GM21576 (cell line): ENCODE data around the gene FAM219A.
"Not testable (repeated sequence)": the region's sequence is repeated elsewhere in the genome, so short reads cannot be mapped to it uniquely, and the experiment has no call there.

Experiments
- ATAC-seq: cut with Tn5 transposase; IDR thresholded peaks from one replicate; pipeline ENCODE4 v1.9.1; 2021; ENCODE audit warnings: mild to moderate bottlenecking, moderate library complexity; ENCODE audit not compliant: unreplicated experiment

Gene FAM219A

DNA sequence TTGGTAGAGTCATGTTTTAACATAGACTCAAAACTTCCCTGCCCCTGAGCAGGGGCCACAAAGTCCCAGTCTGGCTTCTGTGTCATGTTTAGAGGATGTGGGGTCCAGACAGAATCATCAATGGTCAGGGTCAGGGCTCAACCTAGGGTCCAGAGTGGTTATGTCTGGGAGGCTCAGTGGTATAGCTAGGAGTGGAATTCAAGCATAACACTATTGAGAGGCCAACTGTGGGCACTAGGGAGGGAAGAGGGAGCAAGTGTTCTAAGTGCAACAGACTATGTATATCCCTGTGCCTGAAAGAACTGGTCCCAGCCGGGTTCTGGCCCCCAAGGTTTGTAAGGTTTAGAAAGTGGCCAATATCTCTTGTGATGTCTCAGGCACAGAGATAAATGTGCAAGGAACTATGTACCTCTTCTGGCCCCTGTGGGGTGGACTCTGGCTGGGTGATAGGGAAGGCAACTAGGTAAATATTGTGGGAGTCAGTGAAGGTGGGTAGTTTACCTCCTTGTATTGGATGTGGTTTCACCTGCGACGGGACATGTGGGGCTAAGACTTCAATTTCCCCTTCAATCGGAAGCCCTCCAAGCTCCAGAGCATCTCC, 95.7 kb downstream of the FAM219A start:
- ATAC-seq: no peak

DNA sequence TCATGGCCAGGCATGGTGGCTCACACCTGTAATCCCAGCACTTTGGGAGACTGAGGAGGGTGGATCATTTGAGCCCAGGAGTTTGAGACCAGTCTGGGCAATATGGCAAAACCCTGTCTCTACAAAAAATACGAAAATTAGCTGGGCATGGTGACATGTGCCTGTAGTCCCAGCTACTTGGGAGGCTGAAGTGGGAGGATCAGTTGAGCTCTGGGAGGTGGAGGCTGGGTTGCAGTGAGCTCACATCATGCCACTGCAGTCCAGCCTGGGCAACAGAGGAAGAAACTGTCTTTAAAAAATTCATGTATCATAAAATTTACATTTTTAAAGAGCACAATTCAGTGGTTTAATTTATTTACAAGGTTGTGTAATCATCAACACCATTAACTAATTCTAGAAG, 105.4 kb downstream of the FAM219A start:
- ATAC-seq: not testable (repeated sequence)

DNA sequence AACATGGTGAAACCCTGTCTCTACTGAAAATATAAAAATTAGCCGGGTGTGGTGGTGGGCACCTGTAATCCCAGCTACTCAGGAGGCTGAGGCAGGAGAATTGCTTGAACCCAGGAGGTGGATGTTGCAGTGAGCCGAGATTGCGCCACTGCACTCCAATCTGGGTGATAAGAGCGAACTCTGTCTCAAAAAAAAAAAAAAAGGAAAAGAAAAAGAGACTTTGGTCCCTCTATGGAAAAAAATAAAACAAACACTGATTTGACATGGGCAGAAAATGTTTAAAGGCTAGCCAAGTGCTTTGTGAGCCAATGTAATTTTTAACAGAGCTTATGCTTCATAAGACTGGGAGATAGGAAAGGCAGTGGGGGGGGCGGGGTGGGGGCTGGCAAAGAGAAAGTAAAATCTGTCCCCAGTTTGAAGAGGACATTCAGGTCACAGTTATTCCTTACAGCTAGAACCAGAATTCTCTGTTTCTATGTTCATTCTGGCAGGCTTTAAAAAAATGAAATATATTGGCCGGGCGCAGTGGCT, 106.2 kb downstream of the FAM219A start:
- not testable (repeated sequence) for ATAC-seq

DNA sequence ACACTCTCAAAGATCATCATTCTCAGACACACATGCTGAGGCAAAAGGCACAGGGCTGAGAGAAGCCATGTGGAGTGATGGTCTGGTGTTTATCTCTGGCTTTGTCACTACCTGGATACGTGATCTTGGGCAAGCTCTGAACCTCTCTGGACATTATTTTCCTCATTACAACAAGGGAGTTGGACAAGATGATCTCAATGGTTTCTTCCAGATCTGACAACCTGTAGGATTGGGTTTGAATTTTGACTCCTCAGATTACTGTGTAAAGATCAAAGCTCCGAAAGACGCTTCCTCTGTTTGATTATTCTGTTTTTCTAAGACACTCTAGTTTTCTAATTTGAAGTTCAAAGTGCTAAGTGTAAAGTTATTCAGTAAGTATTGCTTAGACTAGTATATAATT, 109.0 kb downstream of the FAM219A start:
- no peak for ATAC-seq
